HEK293 (cell line): ENCODE data around the gene LRRC4C.

Source experiments
- CTCF ChIA-PET: fragments of 350-600 bp; formaldehyde crosslinking; extraction: SDS; loops from one replicate; lab custom pipeline; 2021; ENCODE audit warnings: antibody characterized with exemption; lab: Yijun Ruan, JAX
- POLR2A ChIA-PET: fragments of 300-600 bp; formaldehyde crosslinking; extraction: SDS; loops from one replicate; lab custom pipeline; 2020; ENCODE audit warnings: antibody characterized with exemption, inconsistent platforms; lab: Yijun Ruan, JAX
- H3K27ac ChIP-seq: fragments of 200-500 bp; sonication (Bioruptor generic); 2 replicates; pipeline ENCODE4 v1.5.1; 2014; ENCODE audit warnings: low read depth, low read length, control low read depth, inconsistent platforms; ENCODE audit errors: extremely low read depth
- H3K36me3 ChIP-seq, 2 experiments: fragments of 200-500 bp in 1 of 2; sonication (Bioruptor generic) in 1 of 2; 1 replicate in 1 of 2; 2 replicates in 1 of 2; pipeline ENCODE4 v1.5.1; 2014 to 2017; ENCODE audit warnings: inconsistent platforms in 2 of 2, low read length in 2 of 2; ENCODE audit not compliant: control insufficient read depth in 2 of 2, insufficient read depth in 1 of 2
- H3K4me1 ChIP-seq: fragments of 200-500 bp; sonication (Bioruptor generic); 2 replicates; pipeline ENCODE4 v1.5.1; 2014; ENCODE audit warnings: mild to moderate bottlenecking, low read length, inconsistent platforms; ENCODE audit not compliant: control insufficient read depth, insufficient read depth
- H3K4me3 ChIP-seq: 2 replicates; pipeline ENCODE4 v1.5.1; 2011; ENCODE audit warnings: low read depth, mild to moderate bottlenecking, control low read depth, low read length, moderate library complexity
- H3K9me3 ChIP-seq: fragments of 200-500 bp; sonication (Bioruptor generic); 2 replicates; pipeline ENCODE4 v1.5.1; 2014; ENCODE audit warnings: low read depth, low read length, inconsistent platforms; ENCODE audit not compliant: control insufficient read depth, insufficient read depth
- FEZF1 ChIP-seq: fragments of 450-650 bp; formaldehyde crosslinking; IDR thresholded peaks from 2 replicates; pipeline ENCODE4 v1.5.1; 2016; ENCODE audit warnings: missing biosample characterization, missing genetic modification characterization
- GLI4 ChIP-seq: fragments of 450-650 bp; formaldehyde crosslinking; IDR thresholded peaks from 2 replicates; pipeline ENCODE4 v1.5.1; 2016; ENCODE audit warnings: missing biosample characterization, missing genetic modification characterization
- KLF1 ChIP-seq: fragments of 450-650 bp; formaldehyde crosslinking; IDR thresholded peaks from 2 replicates; pipeline ENCODE4 v1.5.1; 2016; ENCODE audit warnings: missing biosample characterization, missing genetic modification characterization
- PRDM1 ChIP-seq: fragments of 450-650 bp; formaldehyde crosslinking; IDR thresholded peaks from 2 replicates; pipeline ENCODE4; 2016; ENCODE audit warnings: missing biosample characterization, missing genetic modification characterization
- SETDB1 ChIP-seq: IDR thresholded peaks from one replicate; pipeline ENCODE4 v1.6.1; 2017; ENCODE audit warnings: mild to moderate bottlenecking, low read length, moderate library complexity, mixed read lengths; ENCODE audit not compliant: insufficient read length
- WT1 ChIP-seq: fragments of 450-650 bp; formaldehyde crosslinking; IDR thresholded peaks from 2 replicates; pipeline ENCODE4 v1.5.1; 2016; ENCODE audit warnings: missing biosample characterization, missing genetic modification characterization
- ZBTB7A ChIP-seq: fragments of 450-650 bp; formaldehyde crosslinking; IDR thresholded peaks from 2 replicates; pipeline ENCODE4 v1.5.1; 2016; ENCODE audit warnings: low read depth, missing biosample characterization, missing genetic modification characterization
- ZNF10 ChIP-seq: fragments of 450-650 bp; formaldehyde crosslinking; IDR thresholded peaks from 2 replicates; pipeline ENCODE4 v1.5.1; 2017; ENCODE audit warnings: missing biosample characterization, missing genetic modification characterization
- ZNF169 ChIP-seq: fragments of 450-650 bp; formaldehyde crosslinking; IDR thresholded peaks from 2 replicates; pipeline ENCODE4 v1.5.1; 2016; ENCODE audit warnings: missing biosample characterization, missing genetic modification characterization
- ZNF433 ChIP-seq: fragments of 450-650 bp; formaldehyde crosslinking; IDR thresholded peaks from 2 replicates; pipeline ENCODE4 v1.5.1; 2016; ENCODE audit warnings: missing biosample characterization, missing genetic modification characterization, low read depth
- ZNF48 ChIP-seq: fragments of 450-650 bp; formaldehyde crosslinking; IDR thresholded peaks from 2 replicates; pipeline ENCODE4 v1.5.1; 2016; ENCODE audit warnings: missing biosample characterization, missing genetic modification characterization
- ZNF510 ChIP-seq: fragments of 450-650 bp; formaldehyde crosslinking; IDR thresholded peaks from 2 replicates; pipeline ENCODE4 v1.5.1; 2018; ENCODE audit warnings: mild to moderate bottlenecking, missing genetic modification characterization, missing biosample characterization; ENCODE audit not compliant: insufficient replicate concordance
- ZNF548 ChIP-seq: fragments of 450-650 bp; formaldehyde crosslinking; IDR thresholded peaks from 2 replicates; pipeline ENCODE4 v1.5.1; 2016; ENCODE audit warnings: missing biosample characterization, missing genetic modification characterization
- ZNF555 ChIP-seq: fragments of 450-650 bp; formaldehyde crosslinking; conservative IDR thresholded peaks from 2 replicates; pipeline ENCODE4 v1.5.1; 2017; ENCODE audit warnings: missing biosample characterization, mild to moderate bottlenecking, missing genetic modification characterization, inconsistent platforms
- ZNF558 ChIP-seq: fragments of 450-650 bp; formaldehyde crosslinking; IDR thresholded peaks from 2 replicates; pipeline ENCODE4 v1.5.1; 2016; ENCODE audit warnings: missing biosample characterization, missing genetic modification characterization
- ZNF571 ChIP-seq: fragments of 450-650 bp; formaldehyde crosslinking; IDR thresholded peaks from 2 replicates; pipeline ENCODE4 v1.5.0; 2017; ENCODE audit warnings: missing biosample characterization, missing genetic modification characterization
- ZNF830 ChIP-seq: fragments of 450-650 bp; IDR thresholded peaks from 2 replicates; pipeline ENCODE4 v1.5.0; 2018; ENCODE audit warnings: missing biosample characterization, missing genetic modification characterization, low read depth, mild to moderate bottlenecking, moderate library complexity
- ZSCAN23 ChIP-seq: fragments of 450-650 bp; formaldehyde crosslinking; IDR thresholded peaks from 2 replicates; pipeline ENCODE4 v1.5.1; 2016; ENCODE audit warnings: missing biosample characterization, missing genetic modification characterization
- TF ChIP-seq, protein P1 (sequence below): fragments of 450-650 bp; formaldehyde crosslinking; IDR thresholded peaks from 2 replicates; pipeline ENCODE4 v1.5.1; 2016; ENCODE audit warnings: missing biosample characterization, missing genetic modification characterization
- TF ChIP-seq, protein P2 (sequence below): fragments of 450-650 bp; formaldehyde crosslinking; IDR thresholded peaks from 2 replicates; pipeline ENCODE4 v1.5.1; 2017; ENCODE audit warnings: missing biosample characterization, missing genetic modification characterization
- TF ChIP-seq, protein P3 (sequence below): fragments of 450-650 bp; formaldehyde crosslinking; conservative IDR thresholded peaks from 2 replicates; pipeline ENCODE4 v1.5.1; 2016; ENCODE audit warnings: low read depth, missing biosample characterization, missing genetic modification characterization

LRRC4C gene

DNA sequence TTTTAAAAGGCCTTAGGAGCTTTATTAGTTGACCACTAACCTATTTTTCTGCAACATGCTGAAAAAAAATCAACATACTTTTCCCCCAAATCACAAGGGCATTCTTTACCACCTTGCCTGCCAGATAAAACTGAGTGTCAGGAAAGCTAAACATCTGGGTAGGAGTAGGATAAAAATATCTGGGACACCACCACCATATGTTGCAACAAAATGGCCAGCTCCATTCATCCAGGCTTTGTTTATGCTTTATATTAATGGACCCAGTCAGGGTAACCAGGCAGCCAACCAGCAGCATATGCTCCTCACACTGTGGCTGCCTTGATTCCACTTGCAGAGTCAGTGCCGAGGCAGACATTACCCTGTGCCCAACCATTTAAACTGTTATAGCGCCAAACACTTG, 1024.5 kb downstream of the LRRC4C start:
- Histone ChIP-seq H3K36me3 (no peaks in the 10 kb centered on the region), H3K4me3 (no peak overlapping the region), H3K4me1 (no peaks in the 10 kb centered on the region), H3K9me3 (no peaks in the 10 kb centered on the region), H3K27ac (no peak overlapping the region)
- CTCF ChIA-PET, result no interaction called here
- TF ChIP-seq SETDB1 (no peak), FEZF1 (tag by site-specific recombination) (no peak), ZNF830 (no peak), WT1 (tag by site-specific recombination) (no peak), GLI4 (tag by site-specific recombination) (no peak), ZNF555 (tag by site-specific recombination) (no peak), PRDM1 (no peak), ZNF433 (no peak), ZNF169 (tag by site-specific recombination) (no peak), ZNF10 (tag by site-specific recombination) (no peak), ZNF48 (tag by site-specific recombination) (no peak), ZSCAN23 (tag by site-specific recombination) (no peak), ZNF558 (tag by site-specific recombination) (no peak), ZNF548 (tag by site-specific recombination) (no peak)
- TF ChIP-seq, protein P1, sequence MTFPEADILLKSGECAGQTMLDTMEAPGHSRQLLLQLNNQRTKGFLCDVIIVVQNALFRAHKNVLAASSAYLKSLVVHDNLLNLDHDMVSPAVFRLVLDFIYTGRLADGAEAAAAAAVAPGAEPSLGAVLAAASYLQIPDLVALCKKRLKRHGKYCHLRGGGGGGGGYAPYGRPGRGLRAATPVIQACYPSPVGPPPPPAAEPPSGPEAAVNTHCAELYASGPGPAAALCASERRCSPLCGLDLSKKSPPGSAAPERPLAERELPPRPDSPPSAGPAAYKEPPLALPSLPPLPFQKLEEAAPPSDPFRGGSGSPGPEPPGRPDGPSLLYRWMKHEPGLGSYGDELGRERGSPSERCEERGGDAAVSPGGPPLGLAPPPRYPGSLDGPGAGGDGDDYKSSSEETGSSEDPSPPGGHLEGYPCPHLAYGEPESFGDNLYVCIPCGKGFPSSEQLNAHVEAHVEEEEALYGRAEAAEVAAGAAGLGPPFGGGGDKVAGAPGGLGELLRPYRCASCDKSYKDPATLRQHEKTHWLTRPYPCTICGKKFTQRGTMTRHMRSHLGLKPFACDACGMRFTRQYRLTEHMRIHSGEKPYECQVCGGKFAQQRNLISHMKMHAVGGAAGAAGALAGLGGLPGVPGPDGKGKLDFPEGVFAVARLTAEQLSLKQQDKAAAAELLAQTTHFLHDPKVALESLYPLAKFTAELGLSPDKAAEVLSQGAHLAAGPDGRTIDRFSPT (tag by site-specific recombination), result no peak
- TF ChIP-seq, protein P2, sequence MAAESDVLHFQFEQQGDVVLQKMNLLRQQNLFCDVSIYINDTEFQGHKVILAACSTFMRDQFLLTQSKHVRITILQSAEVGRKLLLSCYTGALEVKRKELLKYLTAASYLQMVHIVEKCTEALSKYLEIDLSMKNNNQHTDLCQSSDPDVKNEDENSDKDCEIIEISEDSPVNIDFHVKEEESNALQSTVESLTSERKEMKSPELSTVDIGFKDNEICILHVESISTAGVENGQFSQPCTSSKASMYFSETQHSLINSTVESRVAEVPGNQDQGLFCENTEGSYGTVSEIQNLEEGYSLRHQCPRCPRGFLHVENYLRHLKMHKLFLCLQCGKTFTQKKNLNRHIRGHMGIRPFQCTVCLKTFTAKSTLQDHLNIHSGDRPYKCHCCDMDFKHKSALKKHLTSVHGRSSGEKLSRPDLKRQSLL (tag by site-specific recombination), result no peak
- POLR2A ChIA-PET, result no interaction called here

DNA sequence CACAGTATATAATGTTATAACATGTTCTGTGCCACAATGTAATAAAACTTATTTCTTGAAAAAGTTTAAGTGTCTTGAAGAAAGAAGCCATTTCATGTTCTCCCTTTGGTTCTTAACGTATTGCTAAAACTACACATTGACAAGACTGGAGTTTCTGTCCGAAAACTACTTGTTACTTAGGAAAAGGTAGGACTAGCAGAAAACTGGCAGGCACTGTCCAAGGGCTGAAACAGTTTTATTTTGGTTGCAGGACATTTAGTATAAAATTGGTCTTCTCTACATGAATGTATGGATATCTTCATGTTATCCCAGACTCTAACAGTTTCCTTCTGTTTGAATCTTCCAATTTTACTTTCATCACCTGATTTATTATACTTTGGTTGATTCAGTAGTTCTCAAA, 1027.1 kb downstream of the LRRC4C start:
- CTCF ChIA-PET, result no interaction called here
- H3K27ac ChIP-seq, result no peak overlapping the region
- TF ChIP-seq ZNF571 (tag by site-specific recombination), result no peak
- no peaks in the 10 kb centered on the region for H3K9me3 ChIP-seq
- POLR2A ChIA-PET, result no interaction called here
- H3K4me1 ChIP-seq, result no peaks in the 10 kb centered on the region
- H3K4me3 ChIP-seq, result no peak overlapping the region
- no peaks in the 10 kb centered on the region for H3K36me3 ChIP-seq

DNA sequence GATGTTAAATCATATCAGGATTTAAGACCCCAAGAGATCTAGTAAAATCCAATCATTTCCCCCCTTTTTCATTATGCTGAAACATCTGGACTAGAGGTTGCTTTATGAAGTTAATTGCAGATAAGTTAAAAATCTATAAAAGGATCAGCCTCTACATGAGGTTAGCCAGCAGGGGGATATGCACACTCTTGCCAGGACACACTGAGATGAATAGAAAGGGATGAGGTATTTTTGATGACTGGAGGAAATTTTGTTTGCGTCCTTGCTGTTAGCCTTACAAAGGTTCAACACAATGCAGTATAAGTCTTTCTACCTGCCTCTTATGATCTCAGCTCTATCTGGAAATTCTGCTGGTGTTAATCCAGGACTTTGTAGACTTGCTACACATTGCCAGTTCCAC, 1034.3 kb downstream of the LRRC4C start:
- ChIA-PET POLR2A (no interaction called here), CTCF (no interaction called here)
- no peaks in the 10 kb centered on the region for H3K36me3 ChIP-seq
- no peaks in the 10 kb centered on the region for H3K9me3 ChIP-seq
- no peak overlapping the region for H3K4me3 ChIP-seq
- no peaks in the 10 kb centered on the region for H3K4me1 ChIP-seq
- TF ChIP-seq ZNF510, result no peak
- TF ChIP-seq ZBTB7A (tag by site-specific recombination), result no peak
- TF ChIP-seq, protein P3, sequence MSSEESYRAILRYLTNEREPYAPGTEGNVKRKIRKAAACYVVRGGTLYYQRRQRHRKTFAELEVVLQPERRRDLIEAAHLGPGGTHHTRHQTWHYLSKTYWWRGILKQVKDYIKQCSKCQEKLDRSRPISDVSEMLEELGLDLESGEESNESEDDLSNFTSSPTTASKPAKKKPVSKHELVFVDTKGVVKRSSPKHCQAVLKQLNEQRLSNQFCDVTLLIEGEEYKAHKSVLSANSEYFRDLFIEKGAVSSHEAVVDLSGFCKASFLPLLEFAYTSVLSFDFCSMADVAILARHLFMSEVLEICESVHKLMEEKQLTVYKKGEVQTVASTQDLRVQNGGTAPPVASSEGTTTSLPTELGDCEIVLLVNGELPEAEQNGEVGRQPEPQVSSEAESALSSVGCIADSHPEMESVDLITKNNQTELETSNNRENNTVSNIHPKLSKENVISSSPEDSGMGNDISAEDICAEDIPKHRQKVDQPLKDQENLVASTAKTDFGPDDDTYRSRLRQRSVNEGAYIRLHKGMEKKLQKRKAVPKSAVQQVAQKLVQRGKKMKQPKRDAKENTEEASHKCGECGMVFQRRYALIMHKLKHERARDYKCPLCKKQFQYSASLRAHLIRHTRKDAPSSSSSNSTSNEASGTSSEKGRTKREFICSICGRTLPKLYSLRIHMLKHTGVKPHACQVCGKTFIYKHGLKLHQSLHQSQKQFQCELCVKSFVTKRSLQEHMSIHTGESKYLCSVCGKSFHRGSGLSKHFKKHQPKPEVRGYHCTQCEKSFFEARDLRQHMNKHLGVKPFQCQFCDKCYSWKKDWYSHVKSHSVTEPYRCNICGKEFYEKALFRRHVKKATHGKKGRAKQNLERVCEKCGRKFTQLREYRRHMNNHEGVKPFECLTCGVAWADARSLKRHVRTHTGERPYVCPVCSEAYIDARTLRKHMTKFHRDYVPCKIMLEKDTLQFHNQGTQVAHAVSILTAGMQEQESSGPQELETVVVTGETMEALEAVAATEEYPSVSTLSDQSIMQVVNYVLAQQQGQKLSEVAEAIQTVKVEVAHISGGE (tag by site-specific recombination), result no peak
- no peak for TF ChIP-seq KLF1 (tag by site-specific recombination)
- no peak overlapping the region for H3K27ac ChIP-seq
